Daoy (cell line): ENCODE results near the gene RALGPS1. TPM values are rescaled to one million over a fixed set of nuclear protein-coding genes. Genes with fewer than 3 reads are reported as not detected.

Experiments
- DNase-seq: peaks from one replicate; pipeline ENCODE4 v3.0.0-alpha.2; 2015; ENCODE audit warnings: low read depth
- total RNA-seq: library from RNA; depleted of rRNA; stranded (reverse); fragments of >200 nt; shearing (Covaris generic); gene quantifications from 2 replicates; pipeline ENCODE4 v1.2.3, GENCODE V29; 2014

The RALGPS1 gene
- total RNA-seq, 1 experiment from 2014 or later, result 4.9 TPM

DNA sequence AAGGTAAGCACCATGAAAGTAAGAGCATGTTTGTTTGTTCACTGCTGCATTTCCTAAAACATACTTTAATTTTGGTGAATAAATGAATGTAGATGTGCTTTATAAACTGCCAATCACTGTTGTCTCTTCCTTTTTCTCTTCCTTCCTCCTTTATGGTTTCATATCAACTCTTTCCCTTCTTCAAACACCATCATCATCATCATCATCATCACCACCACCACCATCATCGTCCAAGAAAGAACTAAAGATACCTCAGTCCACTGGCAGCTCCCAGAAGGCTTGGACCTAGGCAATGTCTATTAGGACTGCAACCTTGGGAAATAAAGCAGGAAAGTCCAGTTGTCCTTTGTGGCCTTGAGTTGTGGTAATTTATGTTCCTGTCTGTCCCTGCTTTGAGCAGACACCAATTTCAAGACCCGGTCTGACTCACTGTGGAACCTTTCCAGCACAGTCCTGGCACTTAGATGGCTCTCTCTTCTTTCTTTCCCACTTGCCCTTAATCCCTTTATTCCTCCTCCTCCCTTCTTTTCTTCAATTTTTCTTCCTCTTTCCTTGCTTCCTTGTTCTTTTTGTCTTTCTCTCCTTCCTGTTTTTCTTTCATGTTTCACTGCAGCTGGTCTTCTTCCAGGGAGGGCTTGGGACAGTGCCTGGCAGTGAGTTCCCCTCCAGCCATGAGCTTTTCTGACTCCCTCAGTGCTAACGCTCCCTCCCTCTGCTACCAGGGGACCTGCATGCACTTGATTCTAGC, 108.5 kb downstream of the RALGPS1 start:
- DNase-seq, result no peak

GRCh38 chr9:127025042-127025441, 110.5 kb downstream of the RALGPS1 start:
- no peak for DNase-seq

DNA sequence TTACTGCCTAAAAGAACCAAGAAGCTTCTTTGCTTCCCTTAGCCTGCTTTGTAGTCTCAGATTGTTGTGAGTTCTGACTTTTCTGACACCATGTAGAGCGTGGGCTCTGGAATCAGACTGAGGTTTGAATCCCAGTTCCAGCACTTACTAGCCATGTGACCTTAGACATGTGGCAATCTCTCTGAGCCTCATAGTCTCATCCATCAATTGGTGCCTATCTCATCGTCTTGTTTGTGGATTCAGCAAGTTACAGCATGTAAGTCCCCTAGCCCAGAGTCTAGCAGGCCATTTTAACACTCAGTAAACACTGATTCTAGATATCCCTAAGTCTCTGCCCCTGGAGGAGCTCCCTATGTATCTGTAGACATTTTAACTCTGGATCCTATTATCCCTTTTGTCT, 113.1 kb downstream of the RALGPS1 start:
- no peak for DNase-seq

- DNase-seq, result no peak
Measured at GRCh38 chr9:127029548-127029947, 115.0 kb downstream of the RALGPS1 start.

DNA sequence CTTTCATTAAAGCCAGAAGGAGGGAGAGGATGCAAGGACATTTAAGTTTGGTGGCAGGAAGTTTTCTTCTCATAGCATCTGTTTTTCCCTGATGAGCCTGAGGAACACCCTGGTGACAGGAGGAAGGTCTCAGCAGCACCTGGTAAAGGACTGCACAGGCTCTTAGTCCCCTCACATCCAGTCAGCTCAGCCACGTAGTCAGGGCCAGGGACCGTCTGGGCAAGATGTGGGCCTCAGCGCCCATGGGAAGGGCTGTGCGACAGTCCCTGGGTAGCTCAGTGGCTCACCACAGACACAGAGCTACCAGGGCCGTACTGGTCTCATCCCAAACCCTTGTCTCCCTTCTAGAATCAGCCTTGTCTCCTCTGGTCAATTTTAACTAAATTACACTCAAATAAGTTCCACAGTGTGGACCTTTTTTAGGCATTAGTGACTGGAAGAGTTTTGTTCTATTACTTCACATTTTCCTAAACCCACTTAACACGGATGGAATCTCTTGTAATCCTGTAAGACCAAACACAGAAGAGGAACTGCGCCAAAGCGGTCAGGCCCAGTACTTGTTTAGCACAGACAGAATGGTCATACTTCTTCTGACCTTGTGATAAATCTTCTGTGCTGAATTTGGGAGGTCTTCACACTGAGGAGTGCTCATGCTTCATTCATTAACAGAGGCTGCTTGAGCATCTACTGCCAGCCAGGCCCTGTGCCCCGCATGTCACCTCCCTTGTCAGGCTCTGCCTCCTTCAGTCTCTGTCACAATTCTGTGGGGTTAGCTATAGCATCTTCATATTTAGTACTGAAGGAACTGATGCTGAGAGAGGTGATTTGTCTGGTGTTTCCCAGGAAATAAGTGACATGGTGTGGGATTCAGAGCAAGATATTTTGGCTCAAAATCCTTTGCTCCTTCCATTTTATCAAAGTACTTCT, 116.5 kb downstream of the RALGPS1 start:
- no peak for DNase-seq

GRCh38 chr9:127032256-127032655, 117.7 kb downstream of the RALGPS1 start:
- no peak for DNase-seq

GRCh38 chr9:127033061-127033460, 118.5 kb downstream of the RALGPS1 start:
- no peak for DNase-seq

- no peak for DNase-seq
Measured at GRCh38 chr9:127033789-127034188, 119.2 kb downstream of the RALGPS1 start.

GRCh38 chr9:127034691-127035090, 120.1 kb downstream of the RALGPS1 start:
- no peak for DNase-seq

DNA sequence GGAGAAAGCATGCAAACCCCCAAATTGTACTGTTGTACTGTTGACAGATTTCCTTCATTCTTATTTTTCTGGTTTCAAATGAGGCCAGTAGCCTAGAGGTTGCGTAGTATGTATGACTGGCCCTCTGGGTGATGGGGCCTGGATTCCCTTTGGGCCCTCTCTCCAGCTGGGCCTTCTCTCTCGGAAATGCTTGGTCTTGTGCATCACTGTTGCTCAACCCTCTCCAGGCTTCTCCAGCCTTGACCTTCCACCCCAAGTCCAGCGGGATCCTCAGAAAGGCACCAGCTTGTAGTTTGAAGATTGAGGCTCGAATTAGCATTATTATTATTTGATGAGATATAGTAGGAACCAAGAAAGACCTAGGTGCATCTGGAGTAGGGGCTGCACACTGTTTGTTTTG, 120.8 kb downstream of the RALGPS1 start:
- DNase-seq, result no peak

DNA sequence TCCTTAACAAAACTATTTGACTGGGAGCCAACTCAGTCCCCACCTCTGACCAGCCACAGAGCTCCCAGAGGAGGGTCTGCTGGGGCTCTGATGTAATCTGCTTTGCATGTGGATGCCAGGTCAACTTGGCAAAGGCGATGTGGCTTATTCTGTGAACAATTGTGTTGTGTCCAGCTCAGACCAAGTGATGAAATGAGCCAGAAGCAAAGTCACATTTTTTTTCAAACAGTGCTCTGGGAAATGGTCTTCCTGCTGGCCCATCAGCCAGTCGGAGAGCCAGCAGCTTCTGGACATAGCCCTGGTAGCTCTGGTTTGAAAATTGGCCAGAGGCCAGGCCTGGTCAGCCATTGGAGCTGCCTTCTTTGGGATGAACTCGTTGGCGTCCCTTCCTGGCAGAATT, 121.4 kb downstream of the RALGPS1 start:
- DNase-seq, result no peak

DNA sequence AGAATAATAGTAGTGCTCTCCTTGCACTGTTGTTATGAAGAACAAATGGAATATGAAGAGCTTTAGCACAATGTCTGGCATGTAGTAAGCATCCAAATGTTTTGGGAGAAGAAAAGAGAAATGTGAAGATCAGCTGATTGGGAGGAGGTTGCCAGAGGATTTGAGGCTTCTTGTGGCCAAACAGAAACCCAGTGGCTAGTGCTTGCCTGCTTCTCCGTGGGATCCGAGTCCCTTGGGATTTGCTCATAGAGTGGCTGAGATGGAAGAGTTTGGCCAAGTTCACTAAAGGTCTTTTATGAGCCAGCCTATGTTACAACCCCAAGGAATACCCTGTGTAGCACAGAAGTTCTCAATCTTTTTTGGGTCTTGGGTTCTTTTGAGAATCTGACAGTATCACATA, 121.9 kb downstream of the RALGPS1 start:
- no peak for DNase-seq

GRCh38 chr9:127038531-127038930, 123.9 kb downstream of the RALGPS1 start:
- no peak for DNase-seq

GRCh38 chr9:127039492-127039891, 124.9 kb downstream of the RALGPS1 start:
- DNase-seq, result no peak

- no peak for DNase-seq
Measured at GRCh38 chr9:127045148-127045547, 130.6 kb downstream of the RALGPS1 start.

GRCh38 chr9:127047971-127048370, 133.4 kb downstream of the RALGPS1 start:
- no peak for DNase-seq

- peak; percentile 98 for DNase-seq
Measured at GRCh38 chr9:127049044-127049443, 134.5 kb downstream of the RALGPS1 start.

GRCh38 chr9:127049581-127049980, 135.0 kb downstream of the RALGPS1 start:
- peak; percentile 55 for DNase-seq

- no peak for DNase-seq
Measured at GRCh38 chr9:127050152-127050551, 135.6 kb downstream of the RALGPS1 start.

DNA sequence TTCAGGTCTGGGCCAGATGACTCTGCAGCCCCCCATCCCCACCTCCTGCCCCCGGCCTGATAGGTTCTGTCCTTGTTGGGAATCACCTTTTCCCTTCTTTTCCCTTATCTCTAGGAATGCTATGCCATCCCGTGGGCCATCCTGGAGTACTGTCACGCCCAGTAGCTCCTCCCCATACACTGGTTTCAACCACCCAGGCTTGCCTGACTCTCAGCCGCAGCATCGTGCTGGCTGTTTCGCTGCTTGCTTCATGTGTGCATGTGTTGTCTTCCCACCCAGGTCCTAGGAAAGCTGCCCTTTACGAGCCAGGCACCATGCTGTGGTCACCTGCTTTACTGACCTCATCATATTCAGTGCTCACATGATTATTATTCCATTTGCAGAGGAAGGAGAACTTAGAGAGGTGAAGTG, 136.0 kb downstream of the RALGPS1 start:
- DNase-seq, result no peak

DNA sequence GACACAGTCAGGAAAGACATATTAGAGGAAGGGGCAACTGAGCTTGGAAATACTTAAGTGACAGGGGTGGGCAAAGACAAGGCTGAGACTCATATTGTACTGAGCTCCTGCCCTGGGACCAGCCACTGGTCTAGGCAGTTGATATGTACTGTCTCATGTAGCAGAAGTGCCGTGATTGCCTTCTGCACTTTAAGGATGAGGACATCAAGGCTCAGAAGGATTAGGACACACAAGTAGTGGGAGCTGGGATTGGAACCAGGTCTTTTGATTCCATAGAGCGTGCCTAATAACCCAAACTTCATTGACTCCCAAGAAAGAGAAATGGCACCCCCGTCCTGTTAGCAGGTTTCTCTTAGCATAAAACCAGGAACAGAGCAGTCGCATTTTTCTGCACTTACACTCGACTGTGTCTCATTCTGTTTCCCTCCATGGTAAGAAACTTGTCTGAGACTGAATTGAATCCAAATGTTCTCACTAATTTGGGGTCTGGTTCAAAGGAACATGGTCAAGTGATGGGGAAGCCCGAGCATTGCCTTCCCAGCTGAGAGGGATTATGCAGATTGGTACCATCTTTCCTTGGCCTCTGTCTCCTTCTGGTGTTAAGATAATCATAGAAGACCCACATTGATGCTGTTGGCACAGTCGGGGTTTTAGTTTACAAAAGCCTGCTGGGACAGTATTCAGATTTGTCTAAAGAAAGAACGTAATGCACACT, 137.5 kb downstream of the RALGPS1 start:
- DNase-seq, result no peak
